HEK293 (cell line): Measurements from ENCODE around the gene PNPLA6.

Experiments
- CTCF ChIP-seq: fragments of 450-650 bp; formaldehyde crosslinking; IDR thresholded peaks from 2 replicates; pipeline ENCODE4 v1.5.1; 2016; ENCODE audit warnings: missing biosample characterization, missing genetic modification characterization
- MYNN ChIP-seq: fragments of 450-650 bp; formaldehyde crosslinking; IDR thresholded peaks from 2 replicates; pipeline ENCODE4 v1.5.1; 2016; ENCODE audit warnings: missing biosample characterization, missing genetic modification characterization, borderline replicate concordance
- PBX3 ChIP-seq: sonication (generic); formaldehyde crosslinking; IDR thresholded peaks from 2 replicates; pipeline ENCODE4 v1.8.1; 2022; ENCODE audit warnings: mild to moderate bottlenecking, moderate library complexity, missing genetic modification reagents
- PRDM1 ChIP-seq: fragments of 450-650 bp; formaldehyde crosslinking; IDR thresholded peaks from 2 replicates; pipeline ENCODE4; 2016; ENCODE audit warnings: missing biosample characterization, missing genetic modification characterization
- REST ChIP-seq: fragments of 450-650 bp; formaldehyde crosslinking; IDR thresholded peaks from 2 replicates; pipeline ENCODE4 v1.5.1; 2016; ENCODE audit warnings: missing biosample characterization, missing genetic modification characterization
- SETDB1 ChIP-seq: IDR thresholded peaks from one replicate; pipeline ENCODE4 v1.6.1; 2017; ENCODE audit warnings: mild to moderate bottlenecking, low read length, moderate library complexity, mixed read lengths; ENCODE audit not compliant: insufficient read length
- YY1 ChIP-seq: fragments of 450-650 bp; formaldehyde crosslinking; IDR thresholded peaks from 2 replicates; pipeline ENCODE4 v1.5.1; 2018; ENCODE audit warnings: missing biosample characterization, missing genetic modification characterization
- ZBTB8A ChIP-seq: fragments of 450-650 bp; formaldehyde crosslinking; IDR thresholded peaks from 2 replicates; pipeline ENCODE4 v1.5.1; 2016; ENCODE audit warnings: missing biosample characterization, missing genetic modification characterization
- ZNF140 ChIP-seq: fragments of 450-650 bp; formaldehyde crosslinking; IDR thresholded peaks from 2 replicates; pipeline ENCODE4 v1.5.1; 2016; ENCODE audit warnings: missing biosample characterization, missing genetic modification characterization
- ZNF223 ChIP-seq: fragments of 450-650 bp; formaldehyde crosslinking; IDR thresholded peaks from 2 replicates; pipeline ENCODE4 v1.5.1; 2016; ENCODE audit warnings: missing biosample characterization, missing genetic modification characterization
- ZNF501 ChIP-seq: fragments of 450-650 bp; formaldehyde crosslinking; IDR thresholded peaks from 2 replicates; pipeline ENCODE4 v1.5.1; 2016; ENCODE audit warnings: missing biosample characterization, missing genetic modification characterization
- ZNF792 ChIP-seq: fragments of 450-650 bp; formaldehyde crosslinking; IDR thresholded peaks from 2 replicates; pipeline ENCODE4 v1.5.1; 2016; ENCODE audit warnings: missing biosample characterization, missing genetic modification characterization

GRCh38 chr19:7565332-7565731 is 29.8 kb downstream of the PNPLA6 start:
- TF ChIP-seq CTCF (tag by site-specific recombination) (no peak), MYNN (tag by site-specific recombination) (no peak), ZBTB8A (tag by site-specific recombination) (no peak), ZNF223 (no peak), PBX3 (CRISPR knock-in tag) (no peak), REST (tag by site-specific recombination) (no peak), ZNF501 (tag by site-specific recombination) (no peak), YY1 (tag by site-specific recombination) (no peak), ZNF140 (tag by site-specific recombination) (no peak), SETDB1 (no peak), PRDM1 (tag by site-specific recombination) (no peak), ZNF792 (no peak)
